Measurements from ENCODE around the gene PRRT1B. TPM values are rescaled to one million over a fixed set of nuclear protein-coding genes. Genes with fewer than 3 reads are reported as not detected.

Gene PRRT1B
- total and polyA plus RNA-seq, 4 donors, result 0.96 to 7.9 (median 3.8) TPM

GRCh38 chr9:131591845-131592208 is 46.5 kb downstream of the PRRT1B start:
- H3K27ac ChIP-seq (ENCODE audit: low read depth in 1 of 2, low read length in 1 of 2), result no peak overlapping the region
- H3K27me3 ChIP-seq (ENCODE audit: control insufficient read depth in 3 of 3, insufficient read depth in 3 of 3, low read length in 2 of 3), result no peaks in the 10 kb centered on the region
- H3K9ac ChIP-seq (ENCODE audit: insufficient read depth in 1 of 2, low read length in 2 of 2), result no peak overlapping the region
- DNase-seq, result no peak
- H3K4me1 ChIP-seq (ENCODE audit: control insufficient read depth in 5 of 5, insufficient read depth in 5 of 5, low read length in 5 of 5), result peaks cover 0 to 2% (median 0%) of the 10 kb centered on the region in 5 donors
- ATAC-seq (ENCODE audit: insufficient read depth, low FRiP score), result no peak
- WGBS, 2 donors, result 64 to 71% methylated on average over 6 of the region's 6 CpGs
- TF ChIP-seq CTCF (IDR thresholded peaks at IDR 0.05; ENCODE audit: control extremely low read depth, extremely low read depth), result no peak
- peaks cover 3 to 75% (median 25%) of the 10 kb centered on the region in 4 donors for H3K36me3 ChIP-seq (ENCODE audit: control insufficient read depth in 4 of 4, insufficient read depth in 4 of 4, low read length in 4 of 4)
- H3K4me3 ChIP-seq, result no peak overlapping the region
- H3K9me3 ChIP-seq (ENCODE audit: control insufficient read depth in 4 of 4, insufficient read depth in 3 of 4, low read length in 3 of 4), result peaks cover 0 to 4% (median 0%) of the 10 kb centered on the region in 4 donors

GRCh38 chr9:131593091-131593820 is 47.9 kb downstream of the PRRT1B start:
- Histone ChIP-seq H3K4me3 (no peak overlapping the region), H3K4me1 (ENCODE audit: control insufficient read depth in 5 of 5, insufficient read depth in 5 of 5, low read length in 5 of 5) (peaks cover 0 to 2% (median 0%) of the 10 kb centered on the region in 5 donors), H3K9me3 (ENCODE audit: control insufficient read depth in 4 of 4, insufficient read depth in 3 of 4, low read length in 3 of 4) (peaks cover 0 to 4% (median 0%) of the 10 kb centered on the region in 4 donors), H3K36me3 (ENCODE audit: control insufficient read depth in 4 of 4, insufficient read depth in 4 of 4, low read length in 4 of 4) (peaks cover 9 to 78% (median 25%) of the 10 kb centered on the region in 4 donors), H3K9ac (ENCODE audit: insufficient read depth in 1 of 2, low read length in 2 of 2) (no peak overlapping the region), H3K27ac (ENCODE audit: low read depth in 1 of 2, low read length in 1 of 2) (no peak overlapping the region), H3K27me3 (ENCODE audit: control insufficient read depth in 3 of 3, insufficient read depth in 3 of 3, low read length in 2 of 3) (no peaks in the 10 kb centered on the region)
- DNase-seq, result no peak
- TF ChIP-seq CTCF (IDR thresholded peaks at IDR 0.05; ENCODE audit: control extremely low read depth, extremely low read depth), result no peak
- 64 to 74% methylated on average over 15 of the region's 15 CpGs for WGBS, 2 donors
- ATAC-seq (ENCODE audit: insufficient read depth, low FRiP score), result no peak

- H3K27ac ChIP-seq (ENCODE audit: low read depth in 1 of 2, low read length in 1 of 2), result no peak overlapping the region
These were observed 48.8 kb downstream of the PRRT1B start for GRCh38 chr9:131593936-131594665.

More at GRCh38 chr9:131593936-131594665, 48.8 kb downstream of the PRRT1B start:
- Histone ChIP-seq H3K9me3 (ENCODE audit: control insufficient read depth in 4 of 4, insufficient read depth in 3 of 4, low read length in 3 of 4) (peaks cover 0 to 4% (median 0%) of the 10 kb centered on the region in 4 donors), H3K4me3 (no peak overlapping the region), H3K36me3 (ENCODE audit: control insufficient read depth in 4 of 4, insufficient read depth in 4 of 4, low read length in 4 of 4) (peaks cover 6 to 74% (median 21%) of the 10 kb centered on the region in 4 donors), H3K4me1 (ENCODE audit: control insufficient read depth in 5 of 5, insufficient read depth in 5 of 5, low read length in 5 of 5) (peaks cover 0 to 2% (median 0%) of the 10 kb centered on the region in 5 donors), H3K9ac (ENCODE audit: insufficient read depth in 1 of 2, low read length in 2 of 2) (no peak overlapping the region), H3K27me3 (ENCODE audit: control insufficient read depth in 3 of 3, insufficient read depth in 3 of 3, low read length in 2 of 3) (no peaks in the 10 kb centered on the region)
- DNase-seq (no peak), ATAC-seq (ENCODE audit: insufficient read depth, low FRiP score) (no peak)
- 90 to 92% methylated on average over 21 of the region's 21 CpGs for WGBS, 2 donors
- no peak for TF ChIP-seq CTCF (IDR thresholded peaks at IDR 0.05; ENCODE audit: control extremely low read depth, extremely low read depth)

Measured in lung (tissue), 12 donors.